Upper lobe of left lung (tissue), 4 donors: Measurements from ENCODE around the gene PNPLA8.

Experiments
- EP300 ChIP-seq, 4 donors: sonication (generic); formaldehyde crosslinking; IDR thresholded peaks; one replicate each; pipeline ENCODE4 v1.5.1; 2017; ENCODE audit warnings: antibody characterized with exemption in 4 of 4, control low read depth in 2 of 4
- POLR2AphosphoS5 ChIP-seq, 2 donors: sonication (generic); formaldehyde crosslinking; IDR thresholded peaks; one replicate each; pipeline ENCODE4 v1.5.1; 2017; ENCODE audit warnings: antibody characterized with exemption in 2 of 2
- TF ChIP-seq, protein P1 (sequence below), 6 experiments: fragments of 450-650 bp in 4 of 6; fragments of 200-600 bp in 2 of 6; sonication (generic) in 2 of 6; IDR thresholded peaks; one replicate each; pipeline ENCODE4 v1.5.1; 2016 to 2019; ENCODE audit warnings: antibody characterized with exemption in 6 of 6

DNA sequence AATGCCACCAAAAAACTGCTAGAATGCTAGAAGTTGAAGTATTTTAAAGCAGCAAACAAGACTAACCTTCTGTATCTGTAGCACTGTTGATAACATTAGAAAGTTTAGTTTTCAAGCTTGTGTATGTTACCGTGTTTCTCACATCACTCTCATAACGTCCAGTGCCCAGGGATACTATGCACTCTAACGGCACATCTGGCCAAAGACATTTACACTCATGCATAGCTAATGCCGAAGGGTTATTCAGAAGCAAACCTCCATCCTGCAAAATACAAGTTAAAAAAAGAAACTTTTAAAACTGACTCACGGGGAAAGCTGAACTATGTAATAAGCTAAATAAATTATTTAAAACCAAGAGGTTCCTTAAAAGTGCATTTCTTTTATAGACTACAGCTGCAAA lies 46.8 kb downstream of the PNPLA8 start:
- TF ChIP-seq, protein P1, sequence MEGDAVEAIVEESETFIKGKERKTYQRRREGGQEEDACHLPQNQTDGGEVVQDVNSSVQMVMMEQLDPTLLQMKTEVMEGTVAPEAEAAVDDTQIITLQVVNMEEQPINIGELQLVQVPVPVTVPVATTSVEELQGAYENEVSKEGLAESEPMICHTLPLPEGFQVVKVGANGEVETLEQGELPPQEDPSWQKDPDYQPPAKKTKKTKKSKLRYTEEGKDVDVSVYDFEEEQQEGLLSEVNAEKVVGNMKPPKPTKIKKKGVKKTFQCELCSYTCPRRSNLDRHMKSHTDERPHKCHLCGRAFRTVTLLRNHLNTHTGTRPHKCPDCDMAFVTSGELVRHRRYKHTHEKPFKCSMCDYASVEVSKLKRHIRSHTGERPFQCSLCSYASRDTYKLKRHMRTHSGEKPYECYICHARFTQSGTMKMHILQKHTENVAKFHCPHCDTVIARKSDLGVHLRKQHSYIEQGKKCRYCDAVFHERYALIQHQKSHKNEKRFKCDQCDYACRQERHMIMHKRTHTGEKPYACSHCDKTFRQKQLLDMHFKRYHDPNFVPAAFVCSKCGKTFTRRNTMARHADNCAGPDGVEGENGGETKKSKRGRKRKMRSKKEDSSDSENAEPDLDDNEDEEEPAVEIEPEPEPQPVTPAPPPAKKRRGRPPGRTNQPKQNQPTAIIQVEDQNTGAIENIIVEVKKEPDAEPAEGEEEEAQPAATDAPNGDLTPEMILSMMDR (IDR thresholded peaks at IDR 0.05): no peak
- no peak for TF ChIP-seq POLR2AphosphoS5 (IDR thresholded peaks at IDR 0.05)
- TF ChIP-seq EP300 (IDR thresholded peaks at IDR 0.05): no peak
